C4-2B (cell line): Measurements from ENCODE around the gene RBMS1.
"Not testable (repeated sequence)": the region's sequence is repeated elsewhere in the genome, so short reads cannot be mapped to it uniquely, and the experiment has no call there.

ENCODE experiments used
- H3K27ac ChIP-seq: fragments of 450-650 bp; 2 replicates; pipeline ENCODE4 v1.5.1; 2017
- ZFX ChIP-seq: fragments of 450-650 bp; IDR thresholded peaks from 2 replicates; pipeline ENCODE4 v1.6.1; 2017
- TF ChIP-seq, protein P1 (sequence below): fragments of 450-650 bp; conservative IDR thresholded peaks from 2 replicates; pipeline ENCODE4 v1.5.1; 2017; ENCODE audit warnings: mild to moderate bottlenecking

The RBMS1 gene

DNA sequence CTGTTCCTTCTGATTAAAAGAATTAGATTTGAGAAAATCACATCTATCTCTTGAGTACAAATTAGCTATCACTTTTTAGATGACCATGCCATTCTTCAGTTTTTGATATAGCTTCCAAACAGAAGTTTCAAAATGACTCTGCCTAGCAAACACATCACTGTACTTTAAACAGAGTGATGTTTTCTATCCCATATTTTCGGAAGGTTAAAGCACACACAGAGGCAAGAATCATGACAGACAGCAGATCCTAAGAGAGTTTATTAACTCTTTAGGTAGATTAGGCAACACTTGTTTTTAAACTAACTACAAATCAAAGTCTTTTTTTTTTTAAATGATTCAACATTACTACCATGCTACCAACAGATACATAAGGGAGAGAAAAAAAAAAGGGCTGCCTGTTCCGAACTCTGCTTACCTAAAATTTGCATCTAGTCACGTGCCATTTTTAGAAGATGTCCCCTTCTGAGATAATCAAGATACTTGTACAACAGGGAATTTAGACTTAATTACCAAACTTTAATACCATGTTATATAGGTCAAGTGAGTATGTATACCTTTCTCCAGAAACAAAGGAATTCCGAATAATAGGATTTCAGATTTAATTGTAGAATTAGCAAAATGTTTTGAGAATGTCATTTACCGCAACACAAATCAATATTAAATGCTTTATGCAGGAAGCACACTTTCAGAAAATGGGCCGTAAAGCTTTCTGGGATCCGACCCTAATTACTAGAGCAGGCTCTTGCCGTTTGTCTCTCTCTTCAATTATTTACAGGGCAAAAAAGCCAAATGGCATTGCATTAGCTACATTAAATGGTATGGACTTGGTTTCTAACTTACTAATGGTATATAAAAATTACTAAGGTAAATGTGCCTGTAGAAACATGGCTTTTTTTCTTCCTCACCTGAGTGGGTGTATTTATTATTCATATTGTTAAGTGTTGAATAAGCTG, 2.6 kb downstream of the RBMS1 start:
- no peak overlapping the region for H3K27ac ChIP-seq

DNA sequence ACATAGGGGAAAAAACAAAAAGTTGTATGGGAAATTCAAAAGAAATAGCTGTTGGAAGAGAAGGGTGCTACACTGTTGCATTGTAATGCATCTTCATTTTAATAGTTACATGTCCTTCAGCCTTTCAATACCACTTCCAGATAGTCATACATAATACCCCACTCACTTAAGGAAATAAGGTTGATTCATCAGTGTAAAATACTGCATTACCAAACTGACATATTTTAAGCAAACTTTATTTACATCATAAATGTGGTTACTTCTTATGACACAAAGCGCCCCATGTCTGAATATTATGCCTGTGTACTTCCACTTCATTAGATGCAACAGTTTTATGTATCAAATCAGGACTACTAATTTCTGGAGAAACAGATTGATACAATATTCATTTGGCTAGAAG, 4.5 kb downstream of the RBMS1 start:
- H3K27ac ChIP-seq = no peak overlapping the region
- no peak for TF ChIP-seq ZFX
- TF ChIP-seq, protein P1, sequence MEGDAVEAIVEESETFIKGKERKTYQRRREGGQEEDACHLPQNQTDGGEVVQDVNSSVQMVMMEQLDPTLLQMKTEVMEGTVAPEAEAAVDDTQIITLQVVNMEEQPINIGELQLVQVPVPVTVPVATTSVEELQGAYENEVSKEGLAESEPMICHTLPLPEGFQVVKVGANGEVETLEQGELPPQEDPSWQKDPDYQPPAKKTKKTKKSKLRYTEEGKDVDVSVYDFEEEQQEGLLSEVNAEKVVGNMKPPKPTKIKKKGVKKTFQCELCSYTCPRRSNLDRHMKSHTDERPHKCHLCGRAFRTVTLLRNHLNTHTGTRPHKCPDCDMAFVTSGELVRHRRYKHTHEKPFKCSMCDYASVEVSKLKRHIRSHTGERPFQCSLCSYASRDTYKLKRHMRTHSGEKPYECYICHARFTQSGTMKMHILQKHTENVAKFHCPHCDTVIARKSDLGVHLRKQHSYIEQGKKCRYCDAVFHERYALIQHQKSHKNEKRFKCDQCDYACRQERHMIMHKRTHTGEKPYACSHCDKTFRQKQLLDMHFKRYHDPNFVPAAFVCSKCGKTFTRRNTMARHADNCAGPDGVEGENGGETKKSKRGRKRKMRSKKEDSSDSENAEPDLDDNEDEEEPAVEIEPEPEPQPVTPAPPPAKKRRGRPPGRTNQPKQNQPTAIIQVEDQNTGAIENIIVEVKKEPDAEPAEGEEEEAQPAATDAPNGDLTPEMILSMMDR = no peak

More for the DNA sequence above, 2.6 kb downstream of the RBMS1 start:
- TF ChIP-seq ZFX = no peak
- TF ChIP-seq, protein P1 = no peak

DNA sequence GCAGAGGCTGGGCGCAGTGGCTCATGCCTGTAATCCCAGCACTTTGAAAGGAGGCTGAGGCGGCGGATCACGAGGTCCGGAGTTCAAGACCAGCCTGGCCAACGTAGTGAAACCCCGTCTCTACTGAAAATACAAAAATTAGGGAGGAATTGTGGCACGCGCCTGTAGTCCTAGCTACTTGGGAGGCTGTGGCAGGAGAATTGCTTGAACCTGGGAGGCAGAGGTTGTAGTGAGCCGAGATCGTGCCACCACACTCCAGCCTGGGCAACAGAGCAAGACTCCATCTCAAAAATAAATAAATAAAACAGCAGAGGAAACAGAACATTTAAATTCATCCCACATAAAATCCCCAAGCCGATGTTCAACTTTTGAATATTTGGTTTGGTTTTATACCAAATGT, 5.3 kb downstream of the RBMS1 start:
- not testable (repeated sequence) for H3K27ac ChIP-seq

DNA sequence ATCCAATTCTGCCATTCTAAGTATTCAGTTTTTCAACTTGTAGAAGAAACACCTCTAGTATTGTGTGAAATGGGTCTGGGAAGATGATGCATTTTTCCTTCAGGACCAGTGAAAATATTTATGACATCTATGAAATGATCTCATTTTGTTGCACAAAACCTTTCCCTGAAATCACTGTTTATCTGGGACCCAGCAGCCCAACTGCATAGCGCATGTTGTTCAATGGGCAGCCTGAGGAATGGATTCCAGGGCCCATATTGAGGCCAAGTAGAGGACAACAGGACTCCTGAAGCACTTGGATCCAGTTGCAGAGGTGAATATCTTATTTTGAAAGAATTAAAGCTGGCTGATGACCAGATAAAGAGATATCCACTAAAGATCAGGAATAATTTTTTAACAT, 7.3 kb downstream of the RBMS1 start:
- H3K27ac ChIP-seq = no peak overlapping the region
- TF ChIP-seq ZFX = no peak
- TF ChIP-seq, protein P1 = no peak

DNA sequence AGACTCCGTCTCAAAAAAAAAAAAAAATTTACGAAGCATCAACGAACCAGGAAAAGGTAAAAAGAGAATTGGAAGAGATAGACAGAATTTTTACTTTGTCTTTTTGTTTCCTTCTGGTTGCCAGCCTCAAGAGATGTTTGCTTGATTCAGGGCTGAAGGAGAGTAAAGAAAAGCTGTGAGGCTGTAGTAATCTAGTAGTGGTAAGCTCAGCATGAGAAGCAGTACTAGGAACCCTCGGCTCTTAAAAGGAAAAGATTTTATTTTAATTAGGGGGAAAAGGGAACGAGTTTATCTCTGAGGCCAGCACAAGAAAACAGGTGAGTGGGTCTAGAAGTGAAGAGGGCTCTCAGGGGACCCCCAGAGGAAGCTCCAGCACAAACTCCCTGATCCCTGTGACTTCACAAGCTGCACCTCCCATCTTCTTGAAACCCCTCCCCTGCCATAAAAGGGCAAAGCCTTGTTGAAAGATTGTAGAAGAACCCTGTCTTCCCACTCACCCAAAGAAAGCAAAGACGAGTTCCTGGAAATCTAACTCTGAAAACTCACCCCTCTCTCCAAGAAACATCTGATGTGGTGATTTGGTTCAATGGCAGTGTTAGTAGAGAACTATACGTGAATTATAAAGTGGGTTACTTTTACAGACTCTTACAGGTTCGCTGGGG, 8.6 kb downstream of the RBMS1 start:
- no peak overlapping the region for H3K27ac ChIP-seq
- no peak for TF ChIP-seq ZFX
- TF ChIP-seq, protein P1 = no peak

DNA sequence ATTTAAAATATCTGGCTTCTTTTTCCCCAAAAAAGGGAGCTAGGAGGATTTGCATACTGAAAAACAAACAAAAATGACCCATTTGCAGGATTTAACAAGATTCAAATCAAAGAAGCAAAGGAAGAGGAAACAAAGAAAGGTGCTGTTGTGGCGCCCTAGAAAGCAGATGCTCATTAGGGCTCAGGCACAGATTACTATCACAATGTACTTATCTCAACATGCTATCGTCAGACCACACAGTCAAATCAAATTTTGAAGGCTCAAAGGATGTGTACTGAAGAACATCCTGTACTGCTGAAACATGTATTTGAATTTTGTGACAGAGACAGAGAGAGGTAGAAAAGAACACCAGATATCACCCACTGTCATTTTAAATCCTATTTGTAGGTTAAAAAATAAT, 10.9 kb downstream of the RBMS1 start:
- TF ChIP-seq, protein P1 = no peak
- TF ChIP-seq ZFX = no peak
- no peak overlapping the region for H3K27ac ChIP-seq

DNA sequence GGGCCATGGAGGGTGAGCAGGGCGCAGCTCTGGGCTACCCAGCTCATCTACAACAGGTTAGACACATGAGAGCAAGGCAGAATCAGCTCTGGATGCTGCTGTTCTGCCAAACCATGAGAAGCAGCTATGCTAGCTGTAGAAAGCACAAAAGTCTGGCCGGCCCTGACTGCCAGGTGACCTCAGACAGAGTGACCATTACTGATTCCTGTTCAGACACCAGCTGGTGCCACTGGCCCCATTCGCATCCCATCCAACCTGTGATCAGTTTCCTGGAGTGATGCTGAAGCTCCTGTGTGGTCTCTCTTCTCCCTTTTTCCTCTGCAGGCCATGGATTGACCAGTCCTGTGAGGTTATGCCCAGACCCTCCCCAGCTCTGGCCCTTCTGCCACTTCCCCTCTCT, 14.3 kb downstream of the RBMS1 start:
- TF ChIP-seq, protein P1 = no peak
- TF ChIP-seq ZFX = no peak
- H3K27ac ChIP-seq = no peak overlapping the region
